Neural progenitor cell (in vitro differentiated cells): ENCODE measurements around the gene GARIN5A. TPM values are rescaled to one million over a fixed set of nuclear protein-coding genes. Genes with fewer than 3 reads are reported as not detected.
A peak's percentile ranks its signal among the peaks of the same experiment; 100 is the strongest.

ENCODE experiments used
- DNase-seq: peaks from one replicate; pipeline ENCODE4 v3.0.0-alpha.2; 2016; ENCODE audit warnings: low spot score
- H2AFZ ChIP-seq: fragments of 200-600 bp; sonication (generic); replicated peaks from 2 replicates; pipeline ENCODE4 v1.6.1; 2016; ENCODE audit warnings: antibody characterized with exemption
- H3F3A ChIP-seq: fragments of 200-600 bp; sonication (generic); 2 replicates; pipeline ENCODE4 v1.6.1; 2016; ENCODE audit warnings: antibody characterized with exemption, low read depth
- H3K27ac ChIP-seq: fragments of 200-600 bp; sonication (generic); 2 replicates; pipeline ENCODE4 v1.5.1; 2016; ENCODE audit warnings: mild to moderate bottlenecking
- H3K27me3 ChIP-seq: fragments of 200-600 bp; sonication (generic); 2 replicates; pipeline ENCODE4 v1.6.1; 2016; ENCODE audit warnings: mild to moderate bottlenecking, moderate library complexity
- H3K36me3 ChIP-seq: fragments of 200-600 bp; sonication (generic); 2 replicates; pipeline ENCODE4 v1.5.1; 2016
- H3K4me1 ChIP-seq: fragments of 200-600 bp; sonication (generic); 2 replicates; pipeline ENCODE4 v1.6.1; 2016; ENCODE audit warnings: mixed run types
- H3K4me2 ChIP-seq: fragments of 200-600 bp; sonication (generic); 2 replicates; pipeline ENCODE4 v1.6.1; 2016
- H3K4me3 ChIP-seq: fragments of 200-600 bp; sonication (generic); 2 replicates; pipeline ENCODE4 v1.5.1; 2016
- H3K79me2 ChIP-seq: fragments of 200-600 bp; sonication (generic); 2 replicates; pipeline ENCODE4 v1.6.1; 2016; ENCODE audit warnings: low read depth
- H3K9ac ChIP-seq: fragments of 200-600 bp; sonication (generic); 2 replicates; pipeline ENCODE4 v1.6.1; 2016
- H3K9me3 ChIP-seq: fragments of 200-600 bp; sonication (generic); 2 replicates; pipeline ENCODE4 v1.5.1; 2016; ENCODE audit warnings: low read depth
- H4K20me1 ChIP-seq: fragments of 200-600 bp; sonication (generic); 2 replicates; pipeline ENCODE4 v1.6.1; 2016; ENCODE audit warnings: low read depth
- H3K27ac Mint-ChIP-seq: 3 replicates; pipeline ENCODE4 v1.8.0; 2021; ENCODE audit warnings: mixed read lengths
- H3K27me3 Mint-ChIP-seq: 2 replicates; pipeline ENCODE4 v1.8.0; 2022; ENCODE audit warnings: low read depth, mild to moderate bottlenecking, inconsistent platforms, moderate library complexity, mixed read lengths; ENCODE audit not compliant: insufficient read depth
- H3K36me3 Mint-ChIP-seq: 3 replicates; pipeline ENCODE4 v1.8.0; 2021; ENCODE audit warnings: mixed read lengths
- H3K4me1 Mint-ChIP-seq: 3 replicates; pipeline ENCODE4 v1.8.0; 2021; ENCODE audit warnings: mixed read lengths
- H3K4me3 Mint-ChIP-seq: 3 replicates; pipeline ENCODE4 v1.8.0; 2021; ENCODE audit warnings: mild to moderate bottlenecking, moderate library complexity, mixed read lengths
- H3K9me3 Mint-ChIP-seq: 3 replicates; pipeline ENCODE4 v1.8.0; 2020; ENCODE audit warnings: mixed read lengths
- EZH2 ChIP-seq: fragments of 200-600 bp; sonication (generic); IDR thresholded peaks from 2 replicates; pipeline ENCODE4 v1.6.1; 2017; ENCODE audit warnings: antibody characterized with exemption, mild to moderate bottlenecking, moderate library complexity
- EZH2phosphoT487 ChIP-seq: fragments of 200-600 bp; sonication (generic); IDR thresholded peaks from 2 replicates; pipeline ENCODE4 v1.6.1; 2017; ENCODE audit warnings: antibody characterized with exemption
- total RNA-seq: library from RNA; depleted of rRNA; stranded (reverse); fragments of >200 nt; gene quantifications from 2 replicates; pipeline ENCODE4 v1.2.3, GENCODE V29; 2015; ENCODE audit warnings: low replicate concordance
- TF ChIP-seq, protein P1 (sequence below): fragments of 200-600 bp; sonication (generic); IDR thresholded peaks from 2 replicates; pipeline ENCODE4 v1.5.1; 2017; ENCODE audit warnings: antibody characterized with exemption, mild to moderate bottlenecking

The GARIN5A gene
- total RNA-seq, 1 donor from 2014 or later, result 5.6 TPM

- H3K4me3 Mint-ChIP-seq, result peak within 1 kb of the TSS; percentile 88
- H3K36me3 Mint-ChIP-seq, result no peaks in the 10 kb centered on the region
Measured at GRCh38 chr19:50432221-50433028, 44.2 kb downstream of the GARIN5A start, which contains the start of gene MYBPC2. TSS of gene MYBPC2 (plus strand) at chr19:50432892. CDS start at chr19:50432954, 62 bp downstream.

GRCh38 chr19:50431343-50432220 is 45.1 kb downstream of the GARIN5A start:
- H3K27me3 Mint-ChIP-seq, result peaks cover 22% of the 10 kb centered on the region
- no peaks in the 10 kb centered on the region for H3K36me3 ChIP-seq
- peak overlapping the region; percentile 68 for H3K4me3 ChIP-seq
- TF ChIP-seq EZH2phosphoT487 (no peak), EZH2 (peak; percentile 37)
- TF ChIP-seq, protein P1, sequence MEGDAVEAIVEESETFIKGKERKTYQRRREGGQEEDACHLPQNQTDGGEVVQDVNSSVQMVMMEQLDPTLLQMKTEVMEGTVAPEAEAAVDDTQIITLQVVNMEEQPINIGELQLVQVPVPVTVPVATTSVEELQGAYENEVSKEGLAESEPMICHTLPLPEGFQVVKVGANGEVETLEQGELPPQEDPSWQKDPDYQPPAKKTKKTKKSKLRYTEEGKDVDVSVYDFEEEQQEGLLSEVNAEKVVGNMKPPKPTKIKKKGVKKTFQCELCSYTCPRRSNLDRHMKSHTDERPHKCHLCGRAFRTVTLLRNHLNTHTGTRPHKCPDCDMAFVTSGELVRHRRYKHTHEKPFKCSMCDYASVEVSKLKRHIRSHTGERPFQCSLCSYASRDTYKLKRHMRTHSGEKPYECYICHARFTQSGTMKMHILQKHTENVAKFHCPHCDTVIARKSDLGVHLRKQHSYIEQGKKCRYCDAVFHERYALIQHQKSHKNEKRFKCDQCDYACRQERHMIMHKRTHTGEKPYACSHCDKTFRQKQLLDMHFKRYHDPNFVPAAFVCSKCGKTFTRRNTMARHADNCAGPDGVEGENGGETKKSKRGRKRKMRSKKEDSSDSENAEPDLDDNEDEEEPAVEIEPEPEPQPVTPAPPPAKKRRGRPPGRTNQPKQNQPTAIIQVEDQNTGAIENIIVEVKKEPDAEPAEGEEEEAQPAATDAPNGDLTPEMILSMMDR, result no peak
- peaks cover 14% of the 10 kb centered on the region for H3K4me1 ChIP-seq
- H3K27ac Mint-ChIP-seq, result peak overlapping the region; percentile 57
- peaks cover 42% of the 10 kb centered on the region for H3K27me3 ChIP-seq
- no peaks in the 10 kb centered on the region for H3K36me3 Mint-ChIP-seq
- H3K4me2 ChIP-seq, result peak overlapping the region; percentile 93
- H2AFZ ChIP-seq, result peak overlapping the region; percentile 65
- no peaks in the 10 kb centered on the region for H3K9me3 ChIP-seq
- no peaks in the 10 kb centered on the region for H3K79me2 ChIP-seq
- no peaks in the 10 kb centered on the region for H3K9me3 Mint-ChIP-seq
- H3K27ac ChIP-seq, result no peak overlapping the region
- H3K4me1 Mint-ChIP-seq, result peaks cover 21% of the 10 kb centered on the region
- H3K9ac ChIP-seq, result peak overlapping the region; percentile 21
- H3F3A ChIP-seq, result peaks cover 4% of the 10 kb centered on the region
- H4K20me1 ChIP-seq, result no peaks in the 10 kb centered on the region
- H3K4me3 Mint-ChIP-seq, result peak overlapping the region; percentile 88
- peak; percentile 93 for DNase-seq

More at GRCh38 chr19:50432221-50433028, 44.2 kb downstream of the GARIN5A start, which contains the start of gene MYBPC2:
- Histone ChIP-seq H3K4me3 (peak within 1 kb of the TSS; percentile 68), H3K79me2 (no peaks in the 10 kb centered on the region), H3K27me3 (peaks cover 40% of the 10 kb centered on the region), H3K4me1 (peaks cover 14% of the 10 kb centered on the region), H2AFZ (peak within 1 kb of the TSS; percentile 65), H3K27ac (no peak within 1 kb of the TSS), H3K9ac (peak within 1 kb of the TSS; percentile 21), H3F3A (peaks cover 4% of the 10 kb centered on the region), H3K4me2 (peak within 1 kb of the TSS; percentile 93), H3K36me3 (no peaks in the 10 kb centered on the region), H3K9me3 (no peaks in the 10 kb centered on the region), H4K20me1 (no peaks in the 10 kb centered on the region)
- Mint-ChIP-seq H3K27ac (peak within 1 kb of the TSS; percentile 57), H3K9me3 (no peaks in the 10 kb centered on the region), H3K4me1 (peaks cover 21% of the 10 kb centered on the region), H3K27me3 (peaks cover 26% of the 10 kb centered on the region)
- TF ChIP-seq EZH2phosphoT487 (no peak), EZH2 (no peak)
- TF ChIP-seq, protein P1, result no peak
- DNase-seq, result peak; percentile 83

GRCh38 chr19:50430888-50431342 is 45.7 kb downstream of the GARIN5A start:
- H4K20me1 ChIP-seq, result no peaks in the 10 kb centered on the region
- Mint-ChIP-seq H3K4me1 (peaks cover 21% of the 10 kb centered on the region), H3K27me3 (peaks cover 20% of the 10 kb centered on the region), H3K27ac (no peak overlapping the region), H3K4me3 (peak overlapping the region; percentile 88), H3K9me3 (no peaks in the 10 kb centered on the region), H3K36me3 (no peaks in the 10 kb centered on the region)
- H3K27me3 ChIP-seq, result peaks cover 42% of the 10 kb centered on the region
- peaks cover 14% of the 10 kb centered on the region for H3K4me1 ChIP-seq
- no peaks in the 10 kb centered on the region for H3K79me2 ChIP-seq
- H3K4me2 ChIP-seq, result peak overlapping the region; percentile 93
- TF ChIP-seq, protein P1, result no peak
- no peaks in the 10 kb centered on the region for H3K9me3 ChIP-seq
- peaks cover 4% of the 10 kb centered on the region for H3F3A ChIP-seq
- H3K36me3 ChIP-seq, result no peaks in the 10 kb centered on the region
- H3K27ac ChIP-seq, result no peak overlapping the region
- H3K9ac ChIP-seq, result no peak overlapping the region
- peak overlapping the region; percentile 48 for H2AFZ ChIP-seq
- peak overlapping the region; percentile 68 for H3K4me3 ChIP-seq
- peak; percentile 28 for DNase-seq
